Fibroblast of lung (primary cell): ENCODE data around the gene LRRC8D. TPM values are rescaled to one million over a fixed set of nuclear protein-coding genes. Genes with fewer than 3 reads are reported as not detected.
A peak's percentile ranks its signal among the peaks of the same experiment; 100 is the strongest.

Source experiments
- DNase-seq, 2 donors: peaks; one replicate each; pipeline versions ENCODE4 v3.0.0 to v3.0.0-alpha.2; 2010; ENCODE audit warnings: low read depth in 2 of 2
- H2AFZ ChIP-seq: 2 replicates; pipeline ENCODE4 v1.5.1; 2012; ENCODE audit warnings: low read length, control low read depth, inconsistent platforms
- H3K27ac ChIP-seq: 2 replicates; pipeline ENCODE4 v1.5.1; 2011; ENCODE audit warnings: low read length, control low read depth; ENCODE audit not compliant: insufficient read depth
- H3K27me3 ChIP-seq: 2 replicates; pipeline ENCODE4 v1.5.1; 2011; ENCODE audit warnings: mild to moderate bottlenecking, low read length; ENCODE audit not compliant: control insufficient read depth, insufficient read depth
- H3K36me3 ChIP-seq: 2 replicates; pipeline ENCODE4 v1.5.1; 2011; ENCODE audit warnings: low read length; ENCODE audit not compliant: control insufficient read depth, insufficient read depth
- H3K4me1 ChIP-seq: 2 replicates; pipeline ENCODE4 v1.5.1; 2011; ENCODE audit warnings: low read length; ENCODE audit not compliant: control insufficient read depth, insufficient read depth; ENCODE audit errors: extremely low read depth
- H3K4me2 ChIP-seq: 2 replicates; pipeline ENCODE4 v1.5.1; 2011; ENCODE audit warnings: low read length, control low read depth; ENCODE audit not compliant: insufficient read depth; ENCODE audit errors: extremely low read depth
- H3K4me3 ChIP-seq, 4 experiments: fragments of 200-600 bp in 1 of 4; sonication (generic) in 1 of 4; replicated peaks in 1 of 4; 2 replicates each; pipeline ENCODE4 v1.5.1; 2011 to 2016; ENCODE audit warnings: low read length in 4 of 4, low read depth in 3 of 4, mild to moderate bottlenecking in 3 of 4, control low read depth in 2 of 4, inconsistent platforms in 1 of 4, mixed read lengths in 1 of 4; ENCODE audit not compliant: insufficient read depth in 1 of 4; ENCODE audit errors: control extremely low read depth in 1 of 4
- H3K79me2 ChIP-seq: 2 replicates; pipeline ENCODE4 v1.5.1; 2012; ENCODE audit warnings: mild to moderate bottlenecking, low read length, inconsistent platforms; ENCODE audit not compliant: control insufficient read depth, insufficient read depth
- H3K9ac ChIP-seq: 2 replicates; pipeline ENCODE4 v1.5.1; 2011; ENCODE audit warnings: mild to moderate bottlenecking, low read length, control low read depth; ENCODE audit not compliant: insufficient read depth
- H3K9me3 ChIP-seq: 2 replicates; pipeline ENCODE4 v1.5.1; 2012; ENCODE audit warnings: low read depth, low read length; ENCODE audit not compliant: control insufficient read depth, insufficient read depth
- H4K20me1 ChIP-seq: 2 replicates; pipeline ENCODE4 v1.5.1; 2011; ENCODE audit warnings: low read length; ENCODE audit not compliant: control insufficient read depth, insufficient read depth; ENCODE audit errors: extremely low read depth
- CTCF ChIP-seq, 2 donors: IDR thresholded peaks in 1 of 2; conservative IDR thresholded peaks in 1 of 2; 1 replicate in 1 of 2; 2 replicates in 1 of 2; pipeline ENCODE4 v1.5.1; 2011 to 2012; ENCODE audit warnings: low read length in 2 of 2, control low read depth in 1 of 2, inconsistent platforms in 1 of 2, low read depth in 1 of 2, mild to moderate bottlenecking in 1 of 2
- EZH2 ChIP-seq: IDR thresholded peaks from 2 replicates; pipeline ENCODE4 v1.5.1; 2012; ENCODE audit warnings: low read length, control low read depth, mild to moderate bottlenecking; ENCODE audit errors: missing control alignments
- polyA plus RNA-seq, 2 donors: library from polyadenylated mRNA; depleted of rRNA in 1 of 2; stranded (reverse) in 1 of 2; unstranded in 1 of 2; fragments of >200 nt; gene quantifications; 2 replicates each; pipeline ENCODE4 v1.2.1, GENCODE V29; 2011 to 2012; ENCODE audit warnings: missing spikeins in 1 of 2
- total RNA-seq: library from RNA; depleted of rRNA; stranded (reverse); fragments of >200 nt; gene quantifications from 2 replicates; pipeline ENCODE4 v1.2.1, GENCODE V29; 2014

Gene LRRC8D
- total and polyA plus RNA-seq, 2 donors (not counting 1 experiment from before 2014, with no cell fraction given): 41.0 to 58.1 TPM

GRCh38 chr1:89936694-89937093, 115.9 kb downstream of the LRRC8D start:
- H3K9me3 ChIP-seq: no peaks in the 10 kb centered on the region
- H3K4me1 ChIP-seq: peaks cover 4% of the 10 kb centered on the region
- H3K9ac ChIP-seq: no peak overlapping the region
- H3K27me3 ChIP-seq: no peaks in the 10 kb centered on the region
- H2AFZ ChIP-seq: no peak overlapping the region
- H3K4me3 ChIP-seq: no peak overlapping the region
- no peak overlapping the region for H3K4me2 ChIP-seq
- no peak for TF ChIP-seq EZH2
- TF ChIP-seq CTCF (conservative IDR thresholded peaks at IDR 0.05 in 1 of 2, IDR thresholded peaks at IDR 0.05 in 1 of 2; ENCODE audit: low read depth in 1 of 2, low read length in 2 of 2): no peak
- H4K20me1 ChIP-seq: no peaks in the 10 kb centered on the region
- no peaks in the 10 kb centered on the region for H3K79me2 ChIP-seq
- no peaks in the 10 kb centered on the region for H3K36me3 ChIP-seq
- no peak overlapping the region for H3K27ac ChIP-seq
- DNase-seq: no peak

GRCh38 chr1:89938171-89939055, 117.6 kb downstream of the LRRC8D start:
- H3K27ac ChIP-seq: peak overlapping the region; percentile 0

More at GRCh38 chr1:89938171-89939055, 117.6 kb downstream of the LRRC8D start:
- no peak overlapping the region for H3K4me2 ChIP-seq
- peak; percentile 61 to 75 for DNase-seq
- H3K9ac ChIP-seq: no peak overlapping the region
- no peaks in the 10 kb centered on the region for H3K27me3 ChIP-seq
- no peaks in the 10 kb centered on the region for H3K36me3 ChIP-seq
- no peaks in the 10 kb centered on the region for H4K20me1 ChIP-seq
- no peak overlapping the region for H2AFZ ChIP-seq
- TF ChIP-seq CTCF (conservative IDR thresholded peaks at IDR 0.05 in 1 of 2, IDR thresholded peaks at IDR 0.05 in 1 of 2; ENCODE audit: low read depth in 1 of 2, low read length in 2 of 2) (no peak), EZH2 (no peak)
- no peaks in the 10 kb centered on the region for H3K9me3 ChIP-seq
- H3K4me1 ChIP-seq: peaks cover 15% of the 10 kb centered on the region
- no peaks in the 10 kb centered on the region for H3K79me2 ChIP-seq
- H3K4me3 ChIP-seq: no peak overlapping the region
